PC-3 (cell line): ENCODE measurements around the gene LRRC56. TPM values are rescaled to one million over a fixed set of nuclear protein-coding genes. Genes with fewer than 3 reads are reported as not detected.

Source experiments
- ATAC-seq: fragments of 200-7000 bp; cut with Tn5 transposase; 2 replicates; pipeline ENCODE4 v1.9.1; 2020; ENCODE audit warnings: mild to moderate bottlenecking, moderate library complexity
- BruUV-seq: library from RNA; stranded (reverse); fragments of 400-500 nt; replicated peaks from 2 replicates; lab custom pipeline; 2021; lab: Mats Ljungman, UMichigan
- CTCF ChIA-PET: fragments of 300-600 bp; sonication (Branson Sonifier 250); formaldehyde crosslinking; loops from one replicate; lab custom pipeline; 2022; ENCODE audit warnings: antibody characterized with exemption; lab: Charles Lee
- POLR2A ChIA-PET: fragments of 300-600 bp; sonication (Branson Sonifier 250); formaldehyde crosslinking; loops from one replicate; lab custom pipeline; 2022; ENCODE audit warnings: antibody characterized with exemption; ENCODE audit not compliant: unreplicated experiment; lab: Charles Lee
- DNase-seq: peaks from one replicate; pipeline ENCODE4 v3.0.0-alpha.2; 2015
- H2AFZ ChIP-seq: fragments of 300-600 bp; sonication (generic); 2 replicates; pipeline ENCODE4 v1.6.0; 2016; ENCODE audit warnings: antibody characterized with exemption, low read length
- H3F3A ChIP-seq: fragments of 300-600 bp; sonication (generic); one replicate; pipeline ENCODE4 v1.6.0; 2017; ENCODE audit warnings: antibody characterized with exemption, low read length, control low read depth, mild to moderate bottlenecking; ENCODE audit not compliant: unreplicated experiment
- H3K27ac ChIP-seq: fragments of 300-600 bp; sonication (generic); 2 replicates; pipeline ENCODE4 v1.5.1; 2016; ENCODE audit warnings: mild to moderate bottlenecking, low read length
- H3K27me3 ChIP-seq: fragments of 300-600 bp; sonication (generic); 2 replicates; pipeline ENCODE4 v1.6.1; 2016; ENCODE audit warnings: low read length, mixed read lengths
- H3K36me3 ChIP-seq: fragments of 300-600 bp; sonication (generic); 2 replicates; pipeline ENCODE4 v1.6.1; 2016; ENCODE audit warnings: low read depth, mixed run types, low read length, mixed read lengths
- H3K4me1 ChIP-seq: fragments of 300-600 bp; sonication (generic); 2 replicates; pipeline ENCODE4 v1.5.1; 2016; ENCODE audit warnings: low read length; ENCODE audit not compliant: insufficient read depth
- H3K4me2 ChIP-seq: fragments of 300-600 bp; sonication (generic); 2 replicates; pipeline ENCODE4 v1.6.0; 2016; ENCODE audit warnings: low read length
- H3K4me3 ChIP-seq: fragments of 300-600 bp; sonication (generic); 2 replicates; pipeline ENCODE4 v1.5.1; 2016; ENCODE audit warnings: mild to moderate bottlenecking, low read length, mixed read lengths
- H3K79me2 ChIP-seq: fragments of 300-600 bp; sonication (generic); 2 replicates; pipeline ENCODE4 v1.6.1; 2017; ENCODE audit warnings: low read length, mixed read lengths
- H3K9ac ChIP-seq: fragments of 300-600 bp; sonication (generic); 2 replicates; pipeline ENCODE4 v1.6.0; 2016; ENCODE audit warnings: mild to moderate bottlenecking, low read length
- H3K9me2 ChIP-seq: fragments of 300-600 bp; sonication (generic); replicated peaks from 2 replicates; pipeline ENCODE4 v1.6.1; 2016; ENCODE audit warnings: mixed run types, low read length, mixed read lengths
- H3K9me3 ChIP-seq: fragments of 300-600 bp; sonication (generic); 2 replicates; pipeline ENCODE4 v1.6.1; 2016; ENCODE audit warnings: low read length, mixed read lengths
- H4K20me1 ChIP-seq: fragments of 300-600 bp; sonication (generic); 2 replicates; pipeline ENCODE4 v1.6.1; 2016; ENCODE audit warnings: low read length, mixed read lengths
- CTCF ChIP-seq: fragments of 300-600 bp; sonication (generic); conservative IDR thresholded peaks from 2 replicates; pipeline ENCODE4 v1.5.1; 2017; ENCODE audit warnings: antibody characterized with exemption, low read depth, mild to moderate bottlenecking, low read length
- EZH2 ChIP-seq: fragments of 300-600 bp; sonication (generic); IDR thresholded peaks from one replicate; pipeline ENCODE4 v1.6.1; 2017; ENCODE audit warnings: antibody characterized with exemption, mild to moderate bottlenecking, low read length; ENCODE audit not compliant: unreplicated experiment
- EZH2phosphoT487 ChIP-seq: fragments of 300-600 bp; sonication (generic); IDR thresholded peaks from 2 replicates; pipeline ENCODE4 v1.6.1; 2018; ENCODE audit warnings: mild to moderate bottlenecking, antibody characterized with exemption, low read length, borderline replicate concordance
- intact Hi-C: fragments of 100-400 bp; cut with micrococcal nuclease; formaldehyde crosslinking; loops from 2 replicates; pipeline ENCODE4 v1.9.0; 2023
- total RNA-seq: library from RNA; depleted of rRNA; stranded (reverse); fragments of >200 nt; gene quantifications from 2 replicates; pipeline ENCODE4 v1.2.3, GENCODE V29; 2014

Gene LRRC56
- total RNA-seq, 1 experiment from 2014 or later, result 1.5 TPM

GRCh38 chr11:530960-531831 is 6.1 kb upstream of the LRRC56 start:
- ATAC-seq (no peak), DNase-seq (no peak)
- Histone ChIP-seq H3K9ac (no peak overlapping the region), H3F3A (no peaks in the 10 kb centered on the region), H3K4me1 (peaks cover 8% of the 10 kb centered on the region; the same call in 1 of the 2 replicates), H3K4me2 (no peak overlapping the region), H3K79me2 (peaks cover 16% of the 10 kb centered on the region), H3K4me3 (no peak overlapping the region), H3K27me3 (no peaks in the 10 kb centered on the region), H3K9me3 (no peaks in the 10 kb centered on the region), H4K20me1 (peaks cover 4% of the 10 kb centered on the region; the same call in 1 of the 2 replicates), H3K36me3 (no peaks in the 10 kb centered on the region), H2AFZ (no peak overlapping the region), H3K9me2 (no peaks in the 10 kb centered on the region), H3K27ac (no peak overlapping the region)
- CTCF ChIA-PET, result no interaction called here
- POLR2A ChIA-PET, result no interaction called here
- intact Hi-C loops, result no loop called here
- no TSS peak for BruUV-seq
- TF ChIP-seq EZH2phosphoT487, result no peak
- TF ChIP-seq EZH2, result no peak
- no peak for TF ChIP-seq CTCF

GRCh38 chr11:531919-532526 is 5.3 kb upstream of the LRRC56 start:
- Histone ChIP-seq H3K4me3 (no peak overlapping the region), H3K9me3 (no peaks in the 10 kb centered on the region), H3K36me3 (no peaks in the 10 kb centered on the region), H3K9ac (no peak overlapping the region), H4K20me1 (peaks cover 4% of the 10 kb centered on the region; the same call in 1 of the 2 replicates), H3K4me2 (no peak overlapping the region), H3K27ac (no peak overlapping the region), H3K27me3 (no peaks in the 10 kb centered on the region), H3K9me2 (no peaks in the 10 kb centered on the region), H3K79me2 (peaks cover 16% of the 10 kb centered on the region), H3K4me1 (peaks cover 9% of the 10 kb centered on the region; the same call in 1 of the 2 replicates), H2AFZ (no peak overlapping the region), H3F3A (no peaks in the 10 kb centered on the region)
- ChIA-PET POLR2A (no interaction called here), CTCF (no interaction called here)
- DNase-seq, result no peak
- no peak for TF ChIP-seq EZH2
- no peak for TF ChIP-seq EZH2phosphoT487
- no peak for TF ChIP-seq CTCF
- ATAC-seq, result no peak
- intact Hi-C loops, result no loop called here
- no TSS peak for BruUV-seq
